Tibial nerve (tissue), 4 donors: ENCODE results near the gene PAPOLB. TPM values are rescaled to one million over a fixed set of nuclear protein-coding genes. Genes with fewer than 3 reads are reported as not detected.

Experiments used
- DNase-seq, 2 donors: peaks; one replicate each; pipeline ENCODE4 v3.0.0-alpha.2; 2019; ENCODE audit warnings: low spot score in 2 of 2
- H3K27ac ChIP-seq, 4 donors: fragments of 200-600 bp; sonication (generic) in 3 of 4; one replicate each; pipeline ENCODE4 v1.5.1; 2017 to 2019; ENCODE audit warnings: mild to moderate bottlenecking in 1 of 4
- H3K27me3 ChIP-seq, 2 donors: fragments of 200-600 bp; sonication (generic) in 1 of 2; one replicate each; pipeline versions ENCODE4 v1.5.1 to v1.6.0; 2017 to 2019
- H3K36me3 ChIP-seq, 3 donors: fragments of 200-600 bp; sonication (generic); one replicate each; pipeline ENCODE4 v1.5.1; 2018 to 2019
- H3K4me1 ChIP-seq, 4 donors: fragments of 200-600 bp; sonication (generic) in 3 of 4; one replicate each; pipeline ENCODE4 v1.5.1; 2017 to 2019
- H3K4me3 ChIP-seq, 4 donors: fragments of 200-600 bp; sonication (generic) in 3 of 4; one replicate each; pipeline ENCODE4 v1.5.1; 2017 to 2019; ENCODE audit warnings: mild to moderate bottlenecking in 1 of 4, moderate library complexity in 1 of 4
- H3K9me3 ChIP-seq, 4 donors: fragments of 200-600 bp; sonication (generic) in 3 of 4; one replicate each; pipeline ENCODE4 v1.5.1; 2017 to 2019
- CTCF ChIP-seq, 5 experiments: fragments of 200-600 bp in 3 of 5; fragments of 450-650 bp in 2 of 5; sonication (generic) in 3 of 5; IDR thresholded peaks; one replicate each; pipeline ENCODE4 v1.5.1; 2016 to 2019; ENCODE audit warnings: antibody characterized with exemption in 5 of 5, mild to moderate bottlenecking in 3 of 5, moderate library complexity in 2 of 5
- EP300 ChIP-seq, 2 donors: sonication (generic); formaldehyde crosslinking; IDR thresholded peaks; one replicate each; pipeline ENCODE4 v1.6.1; 2017; ENCODE audit warnings: antibody characterized with exemption in 2 of 2, mild to moderate bottlenecking in 1 of 2
- POLR2A ChIP-seq, 2 donors: fragments of 450-650 bp; IDR thresholded peaks; one replicate each; pipeline ENCODE4 v1.6.1; 2017; ENCODE audit warnings: antibody characterized with exemption in 2 of 2, mild to moderate bottlenecking in 2 of 2, moderate library complexity in 2 of 2
- WGBS, 2 donors: methylation state at CpG; one replicate each; pipeline ENCODE4 v1.1.5; 2018; 5-methylcytosine and 5-hydroxymethylcytosine counted together
- total RNA-seq, 4 donors: library from RNA; depleted of rRNA; stranded (reverse); fragments of >200 nt; gene quantifications; one replicate each; pipeline ENCODE4 v1.1.0, GENCODE V29; 2016

Gene PAPOLB
- total RNA-seq, 4 donors from 2014 or later: 1.4 to 2.4 (median 1.8) TPM

GRCh38 chr7:4878336-4879335 is 16.8 kb upstream of the PAPOLB start:
- TF ChIP-seq EP300 (IDR thresholded peaks at IDR 0.05) (peak in 1 of 2 donors; percentile 56), CTCF (IDR thresholded peaks at IDR 0.05) (no peak), POLR2A (IDR thresholded peaks at IDR 0.05) (peak in 1 of 2 donors; percentile 17)
- H3K4me3 ChIP-seq: peak overlapping the region in 1 of 4 donors; percentile 27
- no peaks in the 10 kb centered on the region for H3K27me3 ChIP-seq
- H3K4me1 ChIP-seq: peaks cover 0 to 54% (median 8%) of the 10 kb centered on the region in 4 donors
- peaks cover 0 to 38% (median 0%) of the 10 kb centered on the region in 3 donors for H3K36me3 ChIP-seq
- no peaks in the 10 kb centered on the region for H3K9me3 ChIP-seq
- DNase-seq: no peak
- H3K27ac ChIP-seq: peak overlapping the region; percentile 56 to 90 (median 80)
- WGBS, 2 donors: 63 to 68% methylated on average over 41 to 45 of the region's 45 CpGs

GRCh38 chr7:4876586-4876985 is 14.8 kb upstream of the PAPOLB start:
- H3K36me3 ChIP-seq: peaks cover 0 to 54% (median 0%) of the 10 kb centered on the region in 3 donors
- H3K4me3 ChIP-seq: no peak overlapping the region
- peaks cover 0 to 42% (median 8%) of the 10 kb centered on the region in 4 donors for H3K4me1 ChIP-seq
- no peak for TF ChIP-seq CTCF (IDR thresholded peaks at IDR 0.05)
- TF ChIP-seq EP300 (IDR thresholded peaks at IDR 0.05): no peak
- TF ChIP-seq POLR2A (IDR thresholded peaks at IDR 0.05): no peak
- H3K27ac ChIP-seq: no peak overlapping the region
- WGBS, 2 donors: 97 to 98% methylated on average over 18 of the region's 18 CpGs
- DNase-seq: no peak
- H3K9me3 ChIP-seq: no peaks in the 10 kb centered on the region
- H3K27me3 ChIP-seq: no peaks in the 10 kb centered on the region

GRCh38 chr7:4875391-4875790 is 13.6 kb upstream of the PAPOLB start:
- Histone ChIP-seq H3K27ac (no peak overlapping the region), H3K4me3 (no peak overlapping the region), H3K9me3 (no peaks in the 10 kb centered on the region), H3K27me3 (no peaks in the 10 kb centered on the region), H3K4me1 (peaks cover 0 to 32% (median 7%) of the 10 kb centered on the region in 4 donors), H3K36me3 (peaks cover 0 to 60% (median 0%) of the 10 kb centered on the region in 3 donors)
- 91 to 93% methylated on average over 15 of the region's 15 CpGs for whole genome bisulfite sequencing, 2 donors
- no peak for DNase-seq
- TF ChIP-seq POLR2A (IDR thresholded peaks at IDR 0.05) (no peak), EP300 (IDR thresholded peaks at IDR 0.05) (no peak), CTCF (IDR thresholded peaks at IDR 0.05) (no peak)

- H3K27me3 ChIP-seq: no peaks in the 10 kb centered on the region
- H3K36me3 ChIP-seq: peaks cover 0 to 77% (median 0%) of the 10 kb centered on the region in 3 donors
- H3K27ac ChIP-seq: no peak overlapping the region
- H3K4me1 ChIP-seq: peaks cover 0 to 12% (median under 1%) of the 10 kb centered on the region in 4 donors
- H3K9me3 ChIP-seq: peaks cover 0 to 9% (median 2%) of the 10 kb centered on the region in 4 donors
- WGBS, 2 donors: 88 to 89% methylated on average over 28 to 31 of the region's 31 CpGs
- no peak for DNase-seq
- H3K4me3 ChIP-seq: no peak overlapping the region
- no peak for TF ChIP-seq CTCF (IDR thresholded peaks at IDR 0.05)
- TF ChIP-seq EP300 (IDR thresholded peaks at IDR 0.05): no peak
- no peak for TF ChIP-seq POLR2A (IDR thresholded peaks at IDR 0.05)
Observed at GRCh38 chr7:4873071-4873944, 11.5 kb upstream of the PAPOLB start.
